Ishikawa (cell line): Measurements from ENCODE around the gene TFF1.

Experiments used
- CREB1 ChIP-seq: IDR thresholded peaks from 2 replicates; pipeline ENCODE4 v1.6.1; 2012; ENCODE audit warnings: low read depth
- EGR1 ChIP-seq: IDR thresholded peaks from 2 replicates; pipeline ENCODE4 v1.6.1; 2012
- EP300 ChIP-seq: IDR thresholded peaks from 2 replicates; pipeline ENCODE4 v1.6.1; 2012; ENCODE audit warnings: borderline replicate concordance
- RAD21 ChIP-seq: IDR thresholded peaks from 2 replicates; pipeline ENCODE4 v1.6.1; 2012; ENCODE audit warnings: low read depth
- TAF1 ChIP-seq: IDR thresholded peaks from 2 replicates; pipeline ENCODE4 v1.6.1; 2012; ENCODE audit warnings: low read depth, mild to moderate bottlenecking
- YY1 ChIP-seq: IDR thresholded peaks from 2 replicates; pipeline ENCODE4 v1.6.1; 2012; ENCODE audit warnings: low read depth
- TF ChIP-seq, protein P1 (sequence below): IDR thresholded peaks from 2 replicates; pipeline ENCODE4 v1.6.1; 2012

DNA sequence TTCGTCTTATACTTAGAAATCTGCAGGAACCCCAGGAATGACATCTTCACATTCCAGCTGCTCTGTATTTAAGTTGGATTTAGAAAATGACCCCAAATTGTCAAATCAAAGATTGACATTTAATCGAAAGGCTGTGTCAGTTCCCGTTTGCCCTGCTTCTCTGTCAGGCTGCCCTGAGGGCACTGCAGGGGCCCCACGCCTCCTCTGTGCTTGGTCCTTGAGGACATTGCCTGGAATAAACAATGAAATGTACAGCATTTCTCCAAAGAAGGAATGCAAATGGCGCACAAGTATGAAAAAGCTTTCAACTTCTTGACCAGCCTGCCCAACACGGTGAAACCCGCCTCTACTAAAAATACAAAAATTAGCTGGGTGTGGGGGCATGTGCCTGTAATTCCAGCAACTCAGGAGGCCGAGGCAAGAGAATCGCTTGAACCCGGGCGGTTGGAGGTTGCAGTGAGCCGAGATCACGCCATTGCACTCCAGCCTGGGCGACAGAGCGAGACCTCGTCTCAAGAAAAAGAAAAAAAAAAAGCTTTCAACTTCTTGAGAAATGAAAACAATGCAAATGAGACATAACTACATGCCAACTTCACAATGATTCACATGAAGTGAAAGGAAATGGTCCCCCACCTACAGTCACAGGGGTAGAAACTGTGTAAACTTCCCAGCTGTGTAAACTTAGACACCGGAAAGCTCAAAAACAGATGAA is 26.6 kb upstream of the TFF1 start:
- TF ChIP-seq EP300 (no peak), TAF1 (no peak), RAD21 (no peak), CREB1 (no peak), YY1 (no peak), EGR1 (no peak)
- TF ChIP-seq, protein P1, sequence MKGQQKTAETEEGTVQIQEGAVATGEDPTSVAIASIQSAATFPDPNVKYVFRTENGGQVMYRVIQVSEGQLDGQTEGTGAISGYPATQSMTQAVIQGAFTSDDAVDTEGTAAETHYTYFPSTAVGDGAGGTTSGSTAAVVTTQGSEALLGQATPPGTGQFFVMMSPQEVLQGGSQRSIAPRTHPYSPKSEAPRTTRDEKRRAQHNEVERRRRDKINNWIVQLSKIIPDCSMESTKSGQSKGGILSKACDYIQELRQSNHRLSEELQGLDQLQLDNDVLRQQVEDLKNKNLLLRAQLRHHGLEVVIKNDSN = no peak
